ENCODE results near the gene FAM20A.
"Not testable (repeated sequence)": the region's sequence is repeated elsewhere in the genome, so short reads cannot be mapped to it uniquely, and the experiment has no call there.

FAM20A gene

GRCh38 chr17:68501074-68501473, 100.1 kb downstream of the FAM20A start:
- TF ChIP-seq CTCF (IDR thresholded peaks at IDR 0.05), result no peak
- peaks cover 0 to 6% of the 10 kb centered on the region in 2 donors for H3K27me3 ChIP-seq
- H3K36me3 ChIP-seq, result no peaks in the 10 kb centered on the region
- H3K27ac ChIP-seq, result no peak overlapping the region
- no peak for DNase-seq
- H3K4me3 ChIP-seq, result no peak overlapping the region
- no peaks in the 10 kb centered on the region for H3K9me3 ChIP-seq
- no peaks in the 10 kb centered on the region for H3K4me1 ChIP-seq
- intact Hi-C loops (cut with DNase I; ENCODE audit: low total_unique reads), result no loop called here

GRCh38 chr17:68499587-68499986, 101.6 kb downstream of the FAM20A start:
- intact Hi-C loops (cut with DNase I; ENCODE audit: low total_unique reads), result no loop called here
- H3K27ac ChIP-seq, result no peak overlapping the region
- no peak overlapping the region for H3K4me3 ChIP-seq

GRCh38 chr17:68498479-68499326, 102.5 kb downstream of the FAM20A start:
- Histone ChIP-seq H3K9me3 (no peaks in the 10 kb centered on the region), H3K27ac (no peak overlapping the region), H3K4me3 (no peak overlapping the region), H3K36me3 (no peaks in the 10 kb centered on the region), H3K4me1 (peaks cover 0 to under 1% (median 0%) of the 10 kb centered on the region in 4 donors), H3K27me3 (peaks cover 0 to 6% of the 10 kb centered on the region in 2 donors)
- intact Hi-C loops (cut with DNase I; ENCODE audit: low total_unique reads), result no loop called here
- no peak for TF ChIP-seq CTCF (IDR thresholded peaks at IDR 0.05)
- DNase-seq, result no peak

More at GRCh38 chr17:68499587-68499986, 101.6 kb downstream of the FAM20A start:
- no peak for TF ChIP-seq CTCF (IDR thresholded peaks at IDR 0.05)
- no peak for DNase-seq
- H3K9me3 ChIP-seq, result no peaks in the 10 kb centered on the region
- H3K27me3 ChIP-seq, result peaks cover 0 to 6% of the 10 kb centered on the region in 2 donors
- H3K4me1 ChIP-seq, result no peaks in the 10 kb centered on the region
- H3K36me3 ChIP-seq, result no peaks in the 10 kb centered on the region

- Histone ChIP-seq H3K4me3 (no peak overlapping the region), H3K27ac (no peak overlapping the region), H3K27me3 (peaks cover 0 to 6% of the 10 kb centered on the region in 2 donors), H3K9me3 (no peaks in the 10 kb centered on the region), H3K36me3 (no peaks in the 10 kb centered on the region), H3K4me1 (peaks cover 0 to 9% (median 0%) of the 10 kb centered on the region in 4 donors)
- DNase-seq, result no peak
- TF ChIP-seq CTCF (IDR thresholded peaks at IDR 0.05), result no peak
- intact Hi-C loops (cut with DNase I; ENCODE audit: low total_unique reads), result no loop called here
Measured at GRCh38 chr17:68497885-68498319, 103.3 kb downstream of the FAM20A start.

- intact Hi-C loops (cut with DNase I; ENCODE audit: low total_unique reads), result no loop called here
- H3K36me3 ChIP-seq, result no peaks in the 10 kb centered on the region
- DNase-seq, result no peak
- H3K27me3 ChIP-seq, result no peaks in the 10 kb centered on the region
- no peaks in the 10 kb centered on the region for H3K9me3 ChIP-seq
- H3K27ac ChIP-seq, result no peak overlapping the region
- TF ChIP-seq CTCF (IDR thresholded peaks at IDR 0.05), result no peak
- no peak overlapping the region for H3K4me3 ChIP-seq
- peaks cover 0 to 10% (median 0%) of the 10 kb centered on the region in 4 donors for H3K4me1 ChIP-seq
Measured at GRCh38 chr17:68495081-68495480, 106.1 kb downstream of the FAM20A start.

GRCh38 chr17:68492394-68493054, 108.6 kb downstream of the FAM20A start:
- H3K4me1 ChIP-seq; H3K27me3 ChIP-seq; H3K27ac ChIP-seq; H3K36me3 ChIP-seq; H3K4me3 ChIP-seq; DNase-seq; H3K9me3 ChIP-seq; intact Hi-C loops (cut with DNase I; ENCODE audit: low total_unique reads): not testable (repeated sequence)

Data from tibial artery (tissue), 4 donors.